Measurements from ENCODE around the gene HOXC5. TPM values are rescaled to one million over a fixed set of nuclear protein-coding genes. Genes with fewer than 3 reads are reported as not detected.

Gene HOXC5
- total and polyA plus RNA-seq, 4 donors, result not detected

DNA sequence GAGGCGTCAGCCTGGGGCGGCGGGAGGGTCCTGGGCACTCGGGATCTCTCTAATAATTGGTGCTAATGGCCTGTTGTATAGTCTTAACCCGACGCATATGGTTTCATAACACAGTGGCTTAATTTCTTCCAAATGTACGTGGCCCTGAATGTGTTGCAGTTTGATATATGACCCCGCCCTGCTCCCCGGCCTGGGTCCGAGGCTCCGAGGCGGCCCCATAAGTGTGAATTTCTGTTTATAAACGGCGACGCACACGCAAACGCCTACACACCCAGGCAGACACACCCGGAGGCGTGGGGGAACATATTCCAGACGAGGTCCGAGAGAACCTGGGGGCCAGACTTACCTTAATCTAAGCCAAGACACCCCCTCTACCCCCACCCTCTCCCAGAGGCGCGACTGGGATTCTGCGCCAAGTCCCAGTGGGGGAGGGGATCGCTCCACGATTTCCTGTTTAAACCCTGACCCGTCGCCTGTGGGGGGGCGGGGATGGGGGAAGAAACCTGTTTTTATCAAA, 14.3 kb upstream of the HOXC5 start:
- 15% methylated on average over 29 of the region's 29 CpGs for WGBS
- Histone ChIP-seq H3K4me1 (ENCODE audit: control insufficient read depth in 4 of 4, insufficient read depth in 4 of 4, low read length in 3 of 4) (peaks cover 3 to 16% (median 11%) of the 10 kb centered on the region in 4 donors), H3K27me3 (ENCODE audit: control insufficient read depth in 4 of 4, insufficient read depth in 4 of 4, low read length in 3 of 4) (peaks cover 6 to 55% (median 15%) of the 10 kb centered on the region in 4 donors), H3K4me3 (ENCODE audit: low read depth in 1 of 3, low read length in 3 of 3) (peak overlapping the region in 1 of 3 donors; percentile 54), H3K27ac (ENCODE audit: low read depth in 1 of 2, low read length in 2 of 2) (no peak overlapping the region), H3K9ac (ENCODE audit: low read depth in 1 of 2, low read length in 2 of 2) (no peak overlapping the region), H3K36me3 (ENCODE audit: control insufficient read depth in 4 of 4, insufficient read depth in 3 of 4, low read depth in 1 of 4, low read length in 3 of 4) (no peaks in the 10 kb centered on the region), H3K9me3 (ENCODE audit: control insufficient read depth in 4 of 4, low read length in 3 of 4) (peaks cover 0 to under 1% (median 0%) of the 10 kb centered on the region in 4 donors)
- no peak for TF ChIP-seq HNF4G (IDR thresholded peaks at IDR 0.05)
- no peak for TF ChIP-seq CTCF (IDR thresholded peaks at IDR 0.05; ENCODE audit: low read depth, low read length, missing input control)
- no peak for TF ChIP-seq SP1 (IDR thresholded peaks at IDR 0.05)
- no peak for TF ChIP-seq GABPA (IDR thresholded peaks at IDR 0.05 in 1 of 2, conservative IDR thresholded peaks at IDR 0.05 in 1 of 2)
- TF ChIP-seq TAF1 (conservative IDR thresholded peaks at IDR 0.05), result no peak
- DNase-seq (ENCODE audit: low spot score), result no peak

DNA sequence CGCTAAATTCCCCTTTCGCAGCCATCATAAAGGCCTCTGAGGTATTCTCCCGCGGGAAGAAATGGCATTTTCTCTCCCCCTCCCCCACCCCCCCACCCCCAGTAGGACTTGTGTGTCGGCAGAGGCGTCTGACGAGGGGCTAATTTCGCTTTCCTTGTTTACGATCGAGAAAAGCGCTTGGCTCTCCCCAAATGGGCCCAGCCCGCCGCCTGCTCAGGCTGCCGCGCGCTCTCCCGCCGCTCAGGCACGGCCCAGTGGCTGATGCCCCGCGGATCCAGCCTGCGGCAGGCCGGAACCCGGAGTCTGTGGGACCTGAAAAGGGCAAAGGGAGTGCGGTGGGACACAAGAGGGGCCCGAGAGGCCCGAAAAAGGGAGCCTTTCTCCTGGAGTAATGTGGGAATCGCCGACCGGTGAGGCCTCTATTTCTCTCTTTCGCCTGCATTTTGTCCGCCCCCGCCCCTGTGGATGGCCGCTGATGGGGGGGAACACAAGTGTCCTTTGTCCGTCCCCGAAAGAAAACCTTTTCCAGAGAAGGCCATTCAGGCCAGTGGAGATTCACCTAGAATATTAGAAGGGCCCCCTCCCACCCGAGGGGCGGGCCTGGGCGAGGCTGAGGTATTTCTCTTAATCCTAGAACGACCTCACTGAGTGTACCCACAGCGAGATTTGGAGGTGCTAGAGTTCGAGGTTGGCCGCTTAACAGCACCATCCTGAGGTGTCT, 13.6 kb upstream of the HOXC5 start:
- H3K27ac ChIP-seq (ENCODE audit: low read depth in 1 of 2, low read length in 2 of 2), result no peak overlapping the region
- no peaks in the 10 kb centered on the region for H3K9me3 ChIP-seq (ENCODE audit: control insufficient read depth in 4 of 4, low read length in 3 of 4)
- peaks cover 6 to 57% (median 15%) of the 10 kb centered on the region in 4 donors for H3K27me3 ChIP-seq (ENCODE audit: control insufficient read depth in 4 of 4, insufficient read depth in 4 of 4, low read length in 3 of 4)
- TF ChIP-seq SP1 (IDR thresholded peaks at IDR 0.05) (no peak), JUND (IDR thresholded peaks at IDR 0.05) (no peak), EGR1 (IDR thresholded peaks at IDR 0.05; ENCODE audit: low read depth in 2 of 2) (no peak), TAF1 (conservative IDR thresholded peaks at IDR 0.05) (no peak), FOXA1 (IDR thresholded peaks at IDR 0.05) (no peak), RXRA (IDR thresholded peaks at IDR 0.05) (no peak), ZBTB33 (IDR thresholded peaks at IDR 0.05) (no peak), NR2F2 (IDR thresholded peaks at IDR 0.05) (no peak), GABPA (IDR thresholded peaks at IDR 0.05 in 1 of 2, conservative IDR thresholded peaks at IDR 0.05 in 1 of 2) (no peak)
- no peak for DNase-seq (ENCODE audit: low spot score)
- H3K36me3 ChIP-seq (ENCODE audit: control insufficient read depth in 4 of 4, insufficient read depth in 3 of 4, low read depth in 1 of 4, low read length in 3 of 4), result no peaks in the 10 kb centered on the region
- peak overlapping the region in 1 of 3 donors; percentile 19 for H3K4me3 ChIP-seq (ENCODE audit: low read depth in 1 of 3, low read length in 3 of 3)
- H3K9ac ChIP-seq (ENCODE audit: low read depth in 1 of 2, low read length in 2 of 2), result no peak overlapping the region
- 20% methylated on average over 43 of the region's 43 CpGs for WGBS
- peaks cover 0 to 16% (median 11%) of the 10 kb centered on the region in 4 donors for H3K4me1 ChIP-seq (ENCODE audit: control insufficient read depth in 4 of 4, insufficient read depth in 4 of 4, low read length in 3 of 4)

DNA sequence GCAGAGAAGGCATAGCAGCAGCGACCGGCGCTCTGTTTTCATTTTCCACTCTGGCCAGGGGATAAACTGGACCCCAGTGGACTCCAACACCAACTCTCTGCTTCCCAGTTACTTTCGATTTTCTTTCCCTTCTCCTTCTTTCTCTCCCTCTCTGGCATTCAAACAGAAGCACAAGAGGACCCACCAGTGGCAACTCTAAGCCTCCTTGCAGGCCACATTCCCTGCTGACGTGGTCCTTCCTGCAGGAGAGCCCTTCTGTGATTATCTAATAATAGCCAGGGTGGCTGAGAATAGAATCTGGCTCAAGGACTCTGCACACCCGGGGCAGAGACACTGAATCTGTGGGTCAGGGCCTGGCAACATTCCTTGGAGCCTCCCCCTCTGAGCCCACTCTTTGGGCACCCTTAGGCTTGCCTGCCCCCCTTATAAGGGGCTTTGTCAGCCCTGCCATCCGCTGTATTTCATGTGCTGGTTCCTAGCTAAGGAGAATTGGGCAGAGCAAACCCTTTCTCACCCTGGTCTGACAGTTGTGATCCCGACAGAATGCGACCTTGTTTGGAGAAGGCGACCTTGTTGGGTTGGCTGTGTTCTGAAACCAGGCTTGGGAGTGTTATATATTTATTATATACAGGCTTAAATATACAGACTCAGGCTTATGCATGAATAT, 12.8 kb upstream of the HOXC5 start:
- H3K9ac ChIP-seq (ENCODE audit: low read depth in 1 of 2, low read length in 2 of 2), result no peak overlapping the region
- no peaks in the 10 kb centered on the region for H3K9me3 ChIP-seq (ENCODE audit: control insufficient read depth in 4 of 4, low read length in 3 of 4)
- H3K36me3 ChIP-seq (ENCODE audit: control insufficient read depth in 4 of 4, insufficient read depth in 3 of 4, low read depth in 1 of 4, low read length in 3 of 4), result no peaks in the 10 kb centered on the region
- no peak overlapping the region for H3K27ac ChIP-seq (ENCODE audit: low read depth in 1 of 2, low read length in 2 of 2)
- H3K4me1 ChIP-seq (ENCODE audit: control insufficient read depth in 4 of 4, insufficient read depth in 4 of 4, low read length in 3 of 4), result peaks cover 0 to 13% (median 9%) of the 10 kb centered on the region in 4 donors
- 26% methylated on average over 10 of the region's 10 CpGs for WGBS
- no peak for DNase-seq (ENCODE audit: low spot score)
- no peak overlapping the region for H3K4me3 ChIP-seq (ENCODE audit: low read depth in 1 of 3, low read length in 3 of 3)
- H3K27me3 ChIP-seq (ENCODE audit: control insufficient read depth in 4 of 4, insufficient read depth in 4 of 4, low read length in 3 of 4), result peaks cover 7 to 55% (median 18%) of the 10 kb centered on the region in 4 donors
- TF ChIP-seq ZBTB33 (IDR thresholded peaks at IDR 0.05), result no peak
- TF ChIP-seq YY1 (IDR thresholded peaks at IDR 0.05), result no peak
- TF ChIP-seq NR2F2 (IDR thresholded peaks at IDR 0.05), result no peak
- no peak for TF ChIP-seq CTCF (IDR thresholded peaks at IDR 0.05; ENCODE audit: low read depth, low read length, missing input control)
- TF ChIP-seq FOXA2 (IDR thresholded peaks at IDR 0.05), result no peak
- TF ChIP-seq GABPA (IDR thresholded peaks at IDR 0.05 in 1 of 2, conservative IDR thresholded peaks at IDR 0.05 in 1 of 2), result no peak
- TF ChIP-seq HNF4A (conservative IDR thresholded peaks at IDR 0.05), result no peak

Data from liver (tissue), 9 donors.